Myocyte (in vitro differentiated cells): ENCODE results near the gene ZNF620. TPM values are rescaled to one million over a fixed set of nuclear protein-coding genes. Genes with fewer than 3 reads are reported as not detected.

Experiments used
- total RNA-seq: library from RNA; depleted of rRNA; stranded (reverse); fragments of >200 nt; gene quantifications from 2 replicates; pipeline ENCODE4 v1.2.3, GENCODE V29; 2014

ZNF620 gene
- total RNA-seq, 1 donor from 2014 or later = 0.37 TPM

Other genes with a start within 250 kb of the ZNF620 start
- gene EIF1B, start 196.3 kb upstream of the ZNF620 start, total RNA-seq = 9.1 and 12.2 TPM in 2 replicates
- not detected in 2 replicates for gene ENTPD3, start 118.9 kb upstream of the ZNF620 start, total RNA-seq
- gene RPL14, start 48.7 kb upstream of the ZNF620 start, total RNA-seq = 190 and 240 TPM in 2 replicates
- gene ZNF619, start 28.9 kb upstream of the ZNF620 start, total RNA-seq = 2.6 and 4.6 TPM in 2 replicates
- 8.7 and 10.0 TPM in 2 replicates for gene ZNF621, start 18.9 kb downstream of the ZNF620 start, total RNA-seq